Activated CD8-positive, alpha-beta memory T cell treated with anti-CD3 and anti-CD28 coated beads, Interleukin-2, amount 50 U/mL, for 1 hour (primary cell): ENCODE measurements around the gene UQCR10.

Experiments used
- DNase-seq: peaks from one replicate; pipeline ENCODE4 v3.0.0-alpha.2; 2020; ENCODE audit errors: extremely low read depth

UQCR10 gene

DNA sequence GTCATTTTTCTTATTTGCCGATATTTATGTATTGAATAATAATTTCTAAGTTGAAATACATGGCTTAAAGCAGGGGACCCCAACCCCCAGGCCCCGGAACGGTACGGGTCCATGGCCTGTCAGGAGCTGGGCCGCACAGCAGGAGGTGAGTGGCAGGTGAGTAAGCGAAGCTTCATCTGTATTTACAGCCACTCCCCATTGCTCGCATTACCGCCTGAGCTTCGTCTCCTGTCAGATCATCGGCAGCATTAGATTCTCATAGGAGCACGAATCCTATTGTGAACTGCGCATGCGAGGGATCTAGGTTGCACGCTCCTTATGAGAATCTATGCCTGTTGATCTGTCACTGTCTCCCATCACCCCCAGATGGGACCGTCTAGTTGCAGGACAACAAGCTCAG is 4.9 kb upstream of the UQCR10 start:
- DNase-seq = no peak

DNA sequence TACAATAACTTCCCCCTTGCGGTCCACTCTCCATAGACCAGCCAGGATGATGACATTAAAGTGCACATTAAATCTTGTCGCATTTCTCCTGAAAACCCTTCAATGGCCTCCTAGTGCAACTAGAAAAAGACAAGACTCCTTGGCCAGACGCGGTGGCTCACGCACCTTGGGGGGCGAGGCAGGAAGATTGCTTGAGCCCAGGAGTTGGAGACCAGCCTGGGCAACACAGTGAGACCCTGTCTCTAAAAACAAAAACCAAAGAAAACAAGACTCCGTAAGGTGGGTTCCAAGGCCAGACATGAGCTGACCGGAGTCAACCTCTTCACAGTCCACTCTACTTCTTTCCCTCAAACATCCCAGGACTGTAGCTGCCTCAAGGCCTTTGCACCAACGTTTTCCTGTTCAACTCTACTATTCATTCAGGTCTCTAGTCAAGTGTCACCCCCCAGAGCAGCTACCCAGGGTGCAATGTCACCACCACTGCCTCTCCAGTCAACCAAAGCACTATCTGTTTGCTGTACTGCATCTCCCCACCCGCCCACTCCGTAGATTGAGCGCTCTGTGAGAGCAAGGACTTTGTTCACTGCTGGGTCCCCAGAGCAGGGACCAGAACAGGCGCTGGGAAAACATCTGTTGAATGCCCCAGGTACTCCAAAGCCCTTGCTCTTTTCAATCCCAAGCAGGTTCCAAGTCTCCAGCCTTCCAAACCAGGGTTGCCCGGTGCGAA is 1.1 kb upstream of the UQCR10 start:
- no peak for DNase-seq

DNA sequence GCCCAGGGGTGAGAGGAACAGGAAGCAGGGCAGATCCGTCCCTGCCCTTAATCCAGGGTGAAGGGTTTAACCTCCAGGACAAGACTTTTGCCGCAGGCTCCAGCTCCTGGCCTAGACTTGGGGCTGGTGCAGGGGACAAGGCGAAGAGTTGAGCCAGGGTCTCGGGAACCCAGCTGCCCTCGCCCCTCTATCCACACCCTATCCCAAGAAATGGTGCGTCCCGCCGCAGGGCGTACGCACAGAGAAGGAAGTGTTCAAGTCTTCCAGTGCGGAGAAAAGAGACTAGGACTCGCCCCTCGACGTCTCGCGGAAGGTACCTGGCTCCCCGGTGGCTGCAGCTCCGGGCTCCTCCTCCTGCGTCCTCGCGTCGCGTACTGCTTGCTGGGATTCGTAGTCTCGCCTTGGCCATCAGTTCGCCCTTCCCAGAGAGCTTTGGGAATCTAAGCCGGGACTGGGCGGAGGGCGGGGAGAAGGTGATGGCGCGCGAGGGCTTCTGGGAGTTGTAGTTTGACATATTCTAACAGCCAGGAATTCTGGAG is 468 bp upstream of the UQCR10 start, which contains the start of gene ZMAT5:
TSS of gene ZMAT5 (minus strand) at position 376 of the 539 bp plus-strand sequence. CDS start 18,463 bp downstream, outside the sequence.
- peak; percentile 83 for DNase-seq

DNA sequence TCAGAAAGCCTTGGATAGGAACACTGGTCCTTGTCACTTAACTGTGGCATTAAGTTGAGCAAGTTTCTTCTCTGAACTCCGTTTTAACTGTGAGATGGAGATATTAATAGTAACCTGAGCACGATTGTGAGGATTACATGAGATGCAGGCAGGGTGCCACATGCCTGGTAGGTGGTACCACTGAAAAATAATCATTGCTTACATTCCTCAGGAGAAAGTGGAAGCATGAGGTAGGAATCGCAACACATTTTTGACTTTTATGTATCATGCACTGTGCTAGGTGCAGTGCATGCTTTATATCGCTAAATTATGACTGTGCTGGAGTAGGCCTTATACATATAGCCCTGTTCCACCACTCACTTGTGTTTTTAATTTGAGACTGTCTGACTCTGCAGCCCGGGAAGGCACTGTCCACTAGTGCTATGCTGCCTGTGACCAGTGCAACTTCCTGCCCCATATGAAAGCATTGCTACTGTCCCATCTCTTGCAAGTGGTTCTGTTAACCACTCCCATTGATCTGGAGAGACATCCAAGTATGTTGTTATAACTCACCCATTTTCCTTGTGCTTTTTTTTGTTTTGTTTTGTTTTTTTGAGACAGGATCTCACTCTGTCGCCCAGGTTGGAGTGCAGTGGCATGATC is 1.0 kb downstream of the UQCR10 start:
- no peak for DNase-seq

DNA sequence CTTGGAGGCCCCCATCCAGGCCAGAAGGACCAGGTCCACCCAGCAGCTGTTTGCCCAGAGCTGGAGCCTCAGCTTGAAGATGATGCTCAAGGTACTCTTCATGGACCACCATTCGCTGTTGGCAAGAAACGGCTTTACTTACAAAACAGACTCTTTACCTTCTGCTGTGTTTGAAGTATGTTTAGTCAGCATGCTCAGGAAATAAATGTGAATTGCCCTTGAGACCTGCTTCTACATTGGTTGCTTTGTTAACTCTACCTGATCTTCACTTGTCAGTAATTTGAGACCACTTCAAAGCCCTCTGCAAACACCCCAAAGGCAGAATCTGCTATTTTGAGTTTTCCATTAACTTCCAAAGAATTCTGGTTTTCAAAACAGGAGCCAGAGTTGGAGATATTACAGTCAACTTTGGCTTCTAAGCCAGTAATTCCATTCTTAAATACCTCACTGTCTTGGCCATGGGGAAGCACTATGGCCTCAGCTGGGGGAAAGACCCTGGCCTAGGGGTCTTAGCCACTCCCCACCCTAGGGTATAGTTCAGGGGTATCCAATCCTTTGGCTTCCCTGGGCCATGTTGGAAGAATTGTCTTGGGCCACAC is 2.7 kb downstream of the UQCR10 start:
- DNase-seq = no peak

DNA sequence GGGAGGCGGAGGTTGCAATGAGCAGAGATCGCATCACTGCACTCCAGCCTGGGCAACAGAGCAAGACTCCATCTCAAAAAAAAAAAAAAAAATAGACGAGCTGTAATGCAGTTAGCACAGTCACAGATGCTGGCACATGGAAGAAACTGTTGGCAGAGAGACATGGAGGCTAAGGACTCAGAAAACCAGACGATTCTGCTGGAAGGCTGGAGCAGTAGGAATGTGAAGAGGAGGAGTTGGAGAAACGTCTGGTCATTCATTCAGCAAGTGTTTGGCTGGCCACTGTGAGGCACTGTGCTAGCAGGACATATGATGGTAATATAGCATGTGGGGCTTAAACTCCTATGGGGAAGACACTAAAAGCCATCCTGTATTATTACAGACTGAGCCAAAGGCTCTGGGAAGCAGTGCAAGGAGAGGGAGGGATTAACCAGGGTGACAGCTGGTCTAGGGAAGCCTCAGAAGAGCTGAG is 5.0 kb downstream of the UQCR10 start:
- DNase-seq = no peak

DNA sequence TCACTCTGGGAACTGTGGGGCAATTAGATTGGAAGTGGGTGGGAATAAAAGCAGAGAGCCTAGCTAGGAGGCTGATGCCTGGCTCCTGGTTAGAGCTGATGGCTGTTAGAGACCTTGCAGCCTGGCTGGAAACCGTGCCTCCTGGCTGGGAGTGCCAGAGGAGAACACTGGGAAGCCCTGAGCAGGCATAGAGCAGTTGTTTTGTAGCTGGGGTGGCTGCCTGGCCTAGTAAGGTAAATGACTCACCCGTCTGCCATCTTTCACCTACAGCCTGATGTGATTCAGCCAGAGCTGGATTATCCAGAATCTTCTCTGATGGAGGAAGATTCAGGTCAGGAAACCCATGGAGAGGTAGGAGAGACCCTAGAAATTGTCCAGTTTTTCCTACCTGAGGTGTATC is 6.1 kb downstream of the UQCR10 start:
- no peak for DNase-seq

DNA sequence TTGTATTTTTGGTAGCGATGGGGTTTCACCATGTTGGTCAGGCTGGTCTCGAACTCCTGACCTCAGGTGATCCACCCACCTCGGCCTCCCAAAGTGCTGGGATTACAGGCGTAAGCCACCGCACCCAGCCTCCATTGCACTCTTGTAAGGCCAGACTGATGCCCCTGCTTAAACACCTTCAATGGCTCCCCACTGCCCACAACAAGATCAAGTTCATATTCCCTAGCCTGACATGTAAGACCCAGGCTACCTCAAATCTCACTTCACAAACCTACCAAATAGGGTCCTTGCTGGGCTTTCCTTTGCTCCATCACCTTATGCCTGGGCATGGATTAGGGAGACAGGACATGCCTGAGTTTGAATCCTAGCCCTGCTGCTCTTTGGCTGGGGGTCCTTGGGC is 13.1 kb downstream of the UQCR10 start:
- no peak for DNase-seq

DNA sequence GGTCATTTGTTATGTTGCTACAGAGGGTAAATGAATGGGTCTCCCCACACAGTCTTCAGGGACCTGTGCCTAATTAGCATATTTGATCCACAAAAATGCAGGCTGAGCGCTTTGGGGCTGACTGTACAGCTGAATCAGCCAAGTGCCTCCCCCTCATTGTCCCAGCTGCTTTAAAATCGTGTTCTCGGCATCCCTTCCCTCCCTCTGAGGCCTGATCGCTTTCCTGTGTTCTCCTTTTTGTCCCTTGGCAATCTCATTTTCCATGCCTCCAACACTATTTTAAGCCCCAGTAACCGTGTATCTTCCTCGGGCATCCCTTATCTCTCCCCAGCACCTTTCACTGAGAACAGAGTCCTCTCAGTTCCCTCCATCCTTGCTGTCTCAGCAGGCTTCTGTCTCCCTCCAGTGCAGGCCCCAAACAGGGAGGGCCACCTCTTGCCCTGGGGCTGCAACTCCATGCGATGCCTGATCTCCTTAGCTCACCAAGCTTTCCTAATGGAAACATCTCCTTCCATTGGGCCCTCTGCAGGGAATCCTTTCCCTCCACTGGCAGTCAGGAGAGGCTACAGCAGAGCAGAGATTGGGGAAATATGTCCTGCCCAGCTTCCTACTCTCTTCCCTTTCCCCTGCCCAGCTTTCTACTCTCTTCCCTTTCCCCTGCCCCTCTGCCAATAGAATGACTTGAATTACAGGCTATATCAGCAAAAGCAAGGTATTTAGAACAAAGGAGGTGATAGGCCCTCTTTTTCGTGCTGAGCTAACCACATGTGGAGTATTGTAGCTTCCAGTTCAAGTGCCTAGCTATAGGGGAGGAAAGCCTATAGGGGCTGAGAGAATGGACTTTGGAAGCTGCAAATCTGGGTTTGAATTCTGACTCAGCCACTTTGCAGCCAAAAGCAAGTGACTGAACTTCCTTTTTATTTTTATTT is 13.8 kb downstream of the UQCR10 start:
- no peak for DNase-seq

DNA sequence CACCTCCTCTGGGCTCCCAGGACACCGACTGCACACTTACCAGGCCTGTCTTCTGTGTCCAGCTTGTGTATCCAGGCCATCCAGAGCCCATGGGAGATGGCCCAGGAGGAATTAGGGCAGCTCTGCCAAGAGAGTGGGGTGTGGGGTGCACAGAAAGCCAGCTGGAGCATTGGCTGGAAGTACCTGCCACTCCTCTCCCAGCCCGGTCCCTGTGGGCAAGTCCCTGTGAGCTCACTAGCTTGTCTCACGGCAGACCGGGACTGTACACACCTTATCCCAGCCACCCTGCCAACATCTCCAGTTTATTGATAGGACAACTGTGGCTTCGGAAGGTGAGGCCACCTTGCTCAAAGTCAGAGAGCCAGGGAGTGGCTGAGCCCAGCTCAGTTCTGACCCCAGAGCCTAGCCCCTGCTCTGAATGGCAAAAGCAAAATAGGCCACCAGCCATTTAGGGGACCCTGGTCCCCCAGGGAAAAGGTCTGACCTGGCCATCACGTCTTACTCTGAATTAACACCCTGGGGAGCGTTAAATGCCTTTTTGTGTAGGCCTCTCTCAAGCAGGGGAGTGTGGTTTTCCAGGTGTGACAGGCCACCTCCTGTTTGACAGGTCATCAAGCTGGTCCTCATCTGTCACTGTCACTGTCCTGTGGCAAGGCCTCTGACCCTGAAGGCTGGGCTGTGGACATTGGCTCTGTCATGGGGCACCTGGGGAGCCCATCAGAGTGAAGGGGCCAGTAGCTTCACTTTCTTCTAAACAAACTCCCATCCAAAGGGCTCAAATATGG is 15.1 kb downstream of the UQCR10 start:
- DNase-seq = no peak

DNA sequence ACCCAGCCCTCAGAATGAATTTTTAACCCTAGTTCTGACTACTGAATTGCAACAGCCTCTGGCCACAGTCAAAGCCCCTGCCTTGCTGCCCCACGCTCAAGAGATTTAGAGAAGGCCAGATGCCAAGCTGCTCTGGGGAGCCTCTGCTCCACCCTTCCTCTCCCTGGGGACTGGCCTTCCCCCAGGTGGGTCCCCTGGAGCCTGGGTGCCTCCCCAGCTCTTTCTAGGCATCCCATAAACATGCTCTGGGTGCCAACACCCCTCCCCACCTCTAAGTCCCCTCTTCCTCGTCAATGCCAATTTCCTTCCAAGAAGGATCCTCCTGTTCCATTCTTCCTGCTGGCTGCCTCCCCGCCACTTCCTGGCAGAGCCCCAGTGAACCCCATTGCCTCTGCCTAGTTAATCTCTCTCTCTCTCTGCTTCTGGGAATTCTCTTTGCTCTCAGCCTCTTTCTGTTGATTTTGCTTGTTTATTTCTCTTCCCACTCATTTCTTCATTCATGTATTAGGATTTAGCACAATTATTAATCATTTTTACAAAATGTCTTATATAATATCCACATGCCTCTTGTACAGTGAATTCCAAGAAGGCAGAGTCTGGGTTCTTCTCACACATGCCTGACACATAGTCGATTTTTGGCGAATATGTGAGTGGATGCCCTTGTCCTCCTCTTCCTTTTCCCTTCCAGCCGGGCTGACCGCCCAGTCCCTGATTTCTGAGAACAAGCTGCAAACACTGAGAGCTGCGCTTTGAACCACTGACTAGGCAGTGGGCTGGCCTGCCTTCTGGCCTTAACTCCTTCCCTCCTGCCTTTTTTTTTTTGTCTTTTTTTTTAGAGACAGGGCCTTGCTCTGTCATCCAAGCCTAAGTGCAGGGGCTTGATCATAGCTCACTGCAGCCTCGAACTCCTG is 17.5 kb downstream of the UQCR10 start:
- no peak for DNase-seq

DNA sequence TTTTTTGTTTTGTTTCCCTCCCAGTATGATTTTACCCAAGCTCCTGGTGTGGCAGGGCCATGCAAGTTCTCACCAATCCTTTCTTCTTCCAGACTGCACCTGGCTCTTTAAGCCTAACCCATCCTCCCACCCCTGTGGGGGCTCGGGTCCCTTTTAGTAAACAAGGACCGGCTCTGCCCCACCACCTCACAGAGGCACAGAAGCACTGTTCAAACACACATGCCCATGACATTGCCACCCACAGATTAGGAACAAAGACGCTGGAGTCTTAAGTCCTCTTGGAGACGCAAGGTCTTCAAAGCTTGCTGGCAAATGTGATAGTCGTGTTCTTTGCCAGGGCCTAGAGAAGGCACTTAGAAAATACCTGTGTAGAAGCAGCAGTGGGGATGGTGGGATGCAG is 18.9 kb downstream of the UQCR10 start:
- no peak for DNase-seq

DNA sequence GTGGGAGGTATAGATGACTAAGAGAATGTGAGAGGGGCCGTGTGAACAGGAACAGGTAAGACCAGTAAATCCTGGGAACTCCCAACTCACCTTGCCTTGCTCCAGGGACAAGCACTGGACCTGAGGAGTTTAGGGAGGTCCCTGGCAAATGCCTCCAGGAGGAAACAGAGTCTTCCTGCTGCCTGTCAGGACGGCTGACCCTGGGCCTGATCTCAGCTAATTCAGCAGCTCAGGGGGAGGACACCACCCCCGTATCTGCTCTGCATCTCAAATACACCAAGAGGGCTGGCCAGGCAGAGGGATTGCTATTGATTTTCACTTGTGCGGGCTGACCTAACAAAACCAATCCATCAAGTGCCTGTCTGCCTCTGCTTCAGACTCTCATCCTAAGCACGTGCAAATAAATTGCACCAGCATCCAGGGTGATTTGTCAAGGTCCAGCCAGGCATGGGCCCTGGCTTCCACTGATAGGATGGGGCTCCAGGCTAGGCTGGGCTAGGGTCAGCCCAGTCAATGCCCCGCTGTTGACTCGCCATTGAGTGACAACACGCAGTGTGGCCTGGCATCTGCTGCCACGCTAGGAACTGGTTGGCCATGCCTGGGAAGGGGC is 20.3 kb downstream of the UQCR10 start:
- DNase-seq = no peak

DNA sequence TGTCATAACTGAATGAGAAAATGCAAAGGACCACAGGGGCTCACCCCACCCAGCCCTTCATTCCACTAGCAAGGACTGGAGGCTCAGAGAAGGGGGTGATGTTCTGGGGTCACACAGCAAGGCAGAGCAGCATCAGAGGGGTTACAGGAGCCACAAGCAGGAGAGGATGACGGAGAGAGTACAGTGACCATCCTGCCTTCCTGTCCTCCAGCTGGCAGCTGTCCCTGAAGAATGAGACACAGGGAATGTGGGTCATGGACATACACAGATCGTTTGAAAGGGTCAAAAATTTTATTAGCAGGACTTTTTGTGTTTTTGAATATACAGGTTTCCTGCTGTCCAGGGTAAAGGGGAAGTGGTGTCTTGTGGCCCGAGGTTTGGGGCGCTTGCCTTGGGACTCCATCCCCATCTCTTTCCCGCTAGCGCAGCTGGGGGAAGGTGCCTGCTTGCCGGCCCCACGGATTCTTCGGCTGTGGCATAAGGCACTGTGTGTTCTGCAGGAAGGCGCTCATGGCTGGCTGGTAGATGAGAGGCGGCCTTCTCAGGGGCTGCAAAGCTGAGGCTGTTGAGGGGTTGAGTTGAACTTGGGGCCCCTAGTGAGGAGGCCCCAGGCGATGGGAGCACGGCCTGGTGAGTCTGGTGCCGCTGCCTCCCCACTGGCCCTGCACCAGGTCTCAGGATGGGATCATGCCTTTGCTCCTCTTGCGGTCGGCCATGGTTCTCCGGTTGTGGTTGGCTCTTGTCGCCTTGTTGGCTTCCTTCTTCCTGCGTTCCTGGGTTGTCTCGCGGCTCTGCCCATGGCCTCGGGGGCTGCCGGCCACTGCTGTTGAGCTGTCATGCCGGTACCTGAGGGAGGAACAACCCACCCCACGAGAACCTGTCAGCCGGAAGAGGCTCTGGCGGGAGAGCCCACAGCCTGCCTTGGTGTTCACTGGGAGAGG is 21.4 kb downstream of the UQCR10 start:
- no peak for DNase-seq

DNA sequence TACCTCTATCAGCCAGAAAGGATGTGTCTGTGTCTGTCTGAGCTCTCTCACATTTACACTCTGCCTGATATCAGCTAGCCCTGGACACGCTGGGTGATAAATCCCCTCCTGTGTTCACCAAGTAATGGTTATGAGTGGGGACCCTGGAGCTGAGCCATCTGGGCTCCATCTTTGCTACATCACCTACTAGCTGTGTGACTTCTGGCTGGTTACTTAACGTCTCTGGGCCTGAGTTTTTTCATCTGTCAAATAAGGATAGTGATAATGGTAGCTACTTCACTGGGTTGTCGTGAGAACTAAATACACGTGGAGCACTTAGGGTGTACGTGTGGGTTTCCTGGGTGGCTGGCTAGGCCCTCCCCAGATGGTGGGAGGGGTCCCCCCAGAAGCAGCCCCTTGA is 22.9 kb downstream of the UQCR10 start:
- no peak for DNase-seq

DNA sequence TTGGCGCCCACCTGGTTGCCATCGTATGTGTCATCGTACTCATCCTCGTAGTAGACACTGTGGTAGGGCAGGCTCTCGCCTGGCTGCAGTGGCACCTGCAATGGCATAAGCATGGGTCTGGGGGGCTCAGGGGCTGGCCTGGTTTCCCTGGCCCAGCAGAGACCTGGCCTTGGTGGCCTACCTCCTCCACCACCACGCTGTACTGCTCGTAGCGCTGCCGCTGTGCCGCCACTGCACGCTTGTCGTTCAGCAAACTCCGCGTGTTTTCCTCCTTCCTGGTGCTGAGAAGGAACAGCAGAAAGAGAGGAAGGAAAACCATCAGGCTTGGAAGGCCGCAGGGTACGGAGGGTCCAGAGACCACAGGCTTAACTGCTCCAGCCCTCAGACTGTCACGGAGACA is 26.2 kb downstream of the UQCR10 start:
- DNase-seq = no peak

DNA sequence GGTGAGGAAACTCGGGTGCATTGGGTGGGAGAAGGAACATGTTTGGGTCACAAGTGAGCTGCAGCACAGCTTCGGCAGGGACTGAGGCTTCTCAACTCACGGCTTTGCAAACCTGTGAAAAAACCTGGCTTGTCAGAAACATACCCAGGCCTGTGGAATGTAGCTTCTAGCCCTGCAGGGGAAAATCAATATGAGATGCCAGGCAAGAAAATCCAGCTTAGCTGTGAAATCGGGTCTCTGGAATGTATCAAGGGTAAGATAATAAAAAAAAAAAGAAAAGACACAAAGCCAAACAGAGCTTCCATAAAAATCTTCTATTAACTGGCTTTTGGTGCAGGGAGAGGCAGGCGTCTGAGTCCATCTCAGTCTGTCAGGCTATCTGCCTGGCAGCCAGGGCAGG is 28.5 kb downstream of the UQCR10 start:
- no peak for DNase-seq

DNA sequence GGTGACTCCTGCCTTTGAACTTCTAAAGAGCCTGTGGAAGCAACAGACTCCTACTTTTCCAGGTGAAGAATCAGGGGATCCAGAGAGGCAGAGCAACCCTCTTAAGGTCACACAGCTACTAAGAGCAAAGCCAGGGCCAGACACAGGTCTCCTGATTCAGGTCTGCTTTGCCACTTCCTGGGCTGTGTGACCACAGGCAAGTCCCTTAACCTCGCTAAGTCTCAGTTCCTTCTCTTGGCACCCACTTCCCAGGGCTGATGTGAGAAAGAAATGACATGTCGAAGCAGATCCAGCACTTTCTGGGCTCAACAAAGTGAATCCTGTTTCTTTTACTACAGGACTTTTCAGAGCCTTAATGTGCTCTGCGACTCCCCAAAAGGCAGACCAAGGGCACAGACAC is 30.2 kb downstream of the UQCR10 start:
- no peak for DNase-seq
